Measurements from ENCODE around the gene CPOX. TPM values are rescaled to one million over a fixed set of nuclear protein-coding genes. Genes with fewer than 3 reads are reported as not detected.

The CPOX gene
- total RNA-seq, 1 experiment from 2014 or later: 28.3 TPM

GRCh38 chr3:98602078-98602678, 8.8 kb upstream of the CPOX start:
- Histone ChIP-seq H3K36me3 (no peaks in the 10 kb centered on the region), H3K27ac (no peak overlapping the region), H3K9me3 (replicated peaks) (0 out of 2 replicates have a peak, but pooled peaks cover 3% of the 10 kb centered on the region), H3K27me3 (no peaks in the 10 kb centered on the region), H3K4me1 (no peaks in the 10 kb centered on the region), H3K4me3 (no peak overlapping the region)
- DNase-seq: peak; percentile 40 to 74

GRCh38 chr3:98601180-98601579, 7.8 kb upstream of the CPOX start:
- DNase-seq: no peak
- H3K9me3 ChIP-seq (replicated peaks): no peaks in the 10 kb centered on the region
- H3K27me3 ChIP-seq: no peaks in the 10 kb centered on the region
- no peak overlapping the region for H3K27ac ChIP-seq
- H3K36me3 ChIP-seq: no peaks in the 10 kb centered on the region
- H3K4me3 ChIP-seq: no peak overlapping the region
- H3K4me1 ChIP-seq: no peaks in the 10 kb centered on the region

GRCh38 chr3:98600412-98601095, 7.1 kb upstream of the CPOX start:
- DNase-seq: no peak
- H3K27me3 ChIP-seq: no peaks in the 10 kb centered on the region

GRCh38 chr3:98599647-98600411, 6.4 kb upstream of the CPOX start:
- Histone ChIP-seq H3K27me3 (no peaks in the 10 kb centered on the region), H3K4me3 (no peak overlapping the region), H3K36me3 (no peaks in the 10 kb centered on the region), H3K9me3 (replicated peaks) (no peaks in the 10 kb centered on the region), H3K27ac (no peak overlapping the region), H3K4me1 (no peaks in the 10 kb centered on the region)
- no peak for DNase-seq

More at GRCh38 chr3:98600412-98601095, 7.1 kb upstream of the CPOX start:
- H3K4me3 ChIP-seq: no peak overlapping the region
- no peak overlapping the region for H3K27ac ChIP-seq
- H3K9me3 ChIP-seq (replicated peaks): no peaks in the 10 kb centered on the region
- no peaks in the 10 kb centered on the region for H3K36me3 ChIP-seq
- no peaks in the 10 kb centered on the region for H3K4me1 ChIP-seq

- H3K27me3 ChIP-seq: no peaks in the 10 kb centered on the region
- no peaks in the 10 kb centered on the region for H3K9me3 ChIP-seq (replicated peaks)
- H3K4me1 ChIP-seq: no peaks in the 10 kb centered on the region
Measured at GRCh38 chr3:98598492-98598891, 5.1 kb upstream of the CPOX start.

GRCh38 chr3:98596541-98597500, 3.4 kb upstream of the CPOX start:
- H3K27me3 ChIP-seq: no peaks in the 10 kb centered on the region
- peak in 1 of 2 experiments; percentile 71 for DNase-seq
- H3K36me3 ChIP-seq: no peaks in the 10 kb centered on the region
- H3K4me3 ChIP-seq: no peak overlapping the region
- H3K9me3 ChIP-seq (replicated peaks): no peaks in the 10 kb centered on the region
- no peak overlapping the region for H3K27ac ChIP-seq
- H3K4me1 ChIP-seq: no peaks in the 10 kb centered on the region

More at GRCh38 chr3:98598492-98598891, 5.1 kb upstream of the CPOX start:
- Histone ChIP-seq H3K4me3 (no peak overlapping the region), H3K27ac (no peak overlapping the region), H3K36me3 (no peaks in the 10 kb centered on the region)
- no peak for DNase-seq

GRCh38 chr3:98596087-98596486, 2.7 kb upstream of the CPOX start:
- Histone ChIP-seq H3K27me3 (no peaks in the 10 kb centered on the region), H3K4me1 (no peaks in the 10 kb centered on the region), H3K36me3 (no peaks in the 10 kb centered on the region), H3K9me3 (replicated peaks) (no peaks in the 10 kb centered on the region), H3K4me3 (no peak overlapping the region), H3K27ac (no peak overlapping the region)
- no peak for DNase-seq

GRCh38 chr3:98594628-98595324, 1.4 kb upstream of the CPOX start:
- no peak overlapping the region for H3K4me3 ChIP-seq
- H3K36me3 ChIP-seq: peaks cover 6% of the 10 kb centered on the region
- no peak overlapping the region for H3K27ac ChIP-seq
- no peaks in the 10 kb centered on the region for H3K27me3 ChIP-seq
- no peak for DNase-seq
- no peaks in the 10 kb centered on the region for H3K4me1 ChIP-seq
- H3K9me3 ChIP-seq (replicated peaks): no peaks in the 10 kb centered on the region

- no peak for DNase-seq
- Histone ChIP-seq H3K4me1 (no peaks in the 10 kb centered on the region), H3K36me3 (peaks cover 20% of the 10 kb centered on the region), H3K27me3 (no peaks in the 10 kb centered on the region), H3K4me3 (peak overlapping the region; percentile 89), H3K27ac (no peak overlapping the region), H3K9me3 (replicated peaks) (no peaks in the 10 kb centered on the region)
Measured at GRCh38 chr3:98592345-98592935, 971 bp downstream of the CPOX start.

GRCh38 chr3:98589331-98590036, 3.9 kb downstream of the CPOX start:
- H3K27me3 ChIP-seq: no peaks in the 10 kb centered on the region
- peaks cover 28% of the 10 kb centered on the region for H3K36me3 ChIP-seq
- DNase-seq: no peak
- no peaks in the 10 kb centered on the region for H3K9me3 ChIP-seq (replicated peaks)
- no peak overlapping the region for H3K4me3 ChIP-seq
- no peak overlapping the region for H3K27ac ChIP-seq
- H3K4me1 ChIP-seq: no peaks in the 10 kb centered on the region

- no peaks in the 10 kb centered on the region for H3K9me3 ChIP-seq (replicated peaks)
- no peaks in the 10 kb centered on the region for H3K4me1 ChIP-seq
- H3K4me3 ChIP-seq: no peak overlapping the region
- H3K27ac ChIP-seq: no peak overlapping the region
- no peak for DNase-seq
- no peaks in the 10 kb centered on the region for H3K27me3 ChIP-seq
- H3K36me3 ChIP-seq: peaks cover 32% of the 10 kb centered on the region
Measured at GRCh38 chr3:98588065-98588464, 5.3 kb downstream of the CPOX start.

- Histone ChIP-seq H3K27me3 (no peaks in the 10 kb centered on the region), H3K9me3 (replicated peaks) (no peaks in the 10 kb centered on the region), H3K4me3 (no peak overlapping the region), H3K4me1 (no peaks in the 10 kb centered on the region), H3K36me3 (peaks cover 32% of the 10 kb centered on the region), H3K27ac (no peak overlapping the region)
- DNase-seq: no peak
Measured at GRCh38 chr3:98587654-98588053, 5.8 kb downstream of the CPOX start.

- Histone ChIP-seq H3K27me3 (no peaks in the 10 kb centered on the region), H3K27ac (no peak overlapping the region), H3K36me3 (peaks cover 41% of the 10 kb centered on the region), H3K4me3 (no peak overlapping the region), H3K4me1 (no peaks in the 10 kb centered on the region), H3K9me3 (replicated peaks) (no peaks in the 10 kb centered on the region)
- no peak for DNase-seq
Measured at GRCh38 chr3:98584547-98584946, 8.9 kb downstream of the CPOX start.
